NCI-H748 treated with DMSO at 0.1 percent for 48 hours (cell line): ENCODE results near the gene VAV2.

Experiments
- DNase-seq: peaks from one replicate; lab custom pipeline; 2025; lab: John Stamatoyannopoulos, UW

Gene VAV2

GRCh38 chr9:133849110-133849670 is 142.9 kb downstream of the VAV2 start:
- DNase-seq = no peak

- no peak for DNase-seq
Measured at GRCh38 chr9:133848471-133849109, 143.5 kb downstream of the VAV2 start.

GRCh38 chr9:133846483-133847090 is 145.5 kb downstream of the VAV2 start:
- no peak for DNase-seq

GRCh38 chr9:133845440-133845839 is 146.7 kb downstream of the VAV2 start:
- no peak for DNase-seq

- no peak for DNase-seq
Measured at GRCh38 chr9:133844881-133845410, 147.2 kb downstream of the VAV2 start.

GRCh38 chr9:133844398-133844784 is 147.7 kb downstream of the VAV2 start:
- no peak for DNase-seq

- DNase-seq = no peak
Measured at GRCh38 chr9:133843751-133844397, 148.2 kb downstream of the VAV2 start.

- DNase-seq = no peak
Measured at GRCh38 chr9:133843250-133843649, 148.9 kb downstream of the VAV2 start.

GRCh38 chr9:133842721-133843227 is 149.3 kb downstream of the VAV2 start:
- DNase-seq = peak; percentile 86

- no peak for DNase-seq
Measured at GRCh38 chr9:133842174-133842573, 149.9 kb downstream of the VAV2 start.

- DNase-seq = no peak
Measured at GRCh38 chr9:133841167-133841812, 150.8 kb downstream of the VAV2 start.

- no peak for DNase-seq
Measured at GRCh38 chr9:133839822-133840329, 152.2 kb downstream of the VAV2 start.

GRCh38 chr9:133838859-133839507 is 153.1 kb downstream of the VAV2 start:
- DNase-seq = no peak

GRCh38 chr9:133837627-133838597 is 154.2 kb downstream of the VAV2 start:
- DNase-seq = no peak

- DNase-seq = no peak
Measured at GRCh38 chr9:133836818-133837217, 155.3 kb downstream of the VAV2 start.

- no peak for DNase-seq
Measured at GRCh38 chr9:133836001-133836758, 155.9 kb downstream of the VAV2 start.

- DNase-seq = no peak
Measured at GRCh38 chr9:133835262-133835901, 156.7 kb downstream of the VAV2 start.

GRCh38 chr9:133834080-133834976 is 157.8 kb downstream of the VAV2 start:
- DNase-seq = no peak
